GM23338 (cell line): ENCODE measurements around the gene UNKL. TPM values are rescaled to one million over a fixed set of nuclear protein-coding genes. Genes with fewer than 3 reads are reported as not detected.
A peak's percentile ranks its signal among the peaks of the same experiment; 100 is the strongest.

ENCODE experiments used
- ATAC-seq: fragments of 200-7000 bp; cut with Tn5 transposase; 3 replicates; pipeline ENCODE4 v1.9.1; 2020
- DNase-seq: peaks from one replicate; pipeline ENCODE4 v3.0.0-alpha.2; 2015; ENCODE audit warnings: low spot score
- H2AFZ ChIP-seq: fragments of 200-600 bp; sonication (generic); 2 replicates; pipeline ENCODE4 v1.8.0; 2016; ENCODE audit warnings: antibody characterized with exemption, mild to moderate bottlenecking, moderate library complexity
- H3F3A ChIP-seq: fragments of 200-600 bp; sonication (generic); replicated peaks from 2 replicates; pipeline ENCODE4 v1.8.0; 2017; ENCODE audit warnings: antibody characterized with exemption, mixed run types, low read depth
- H3K27ac ChIP-seq: fragments of 200-600 bp; sonication (generic); 2 replicates; pipeline ENCODE4 v1.6.1; 2016; ENCODE audit warnings: low read depth
- H3K27me3 ChIP-seq: fragments of 200-600 bp; sonication (generic); 2 replicates; pipeline ENCODE4 v1.8.0; 2016; ENCODE audit warnings: mild to moderate bottlenecking, mixed run types, moderate library complexity; ENCODE audit not compliant: insufficient read depth
- H3K36me3 ChIP-seq: fragments of 200-600 bp; sonication (generic); 2 replicates; pipeline ENCODE4 v1.8.0; 2016; ENCODE audit warnings: mild to moderate bottlenecking; ENCODE audit not compliant: insufficient read depth
- H3K4me1 ChIP-seq: fragments of 200-600 bp; sonication (generic); 2 replicates; pipeline ENCODE4 v1.8.0; 2016; ENCODE audit warnings: mild to moderate bottlenecking, moderate library complexity; ENCODE audit not compliant: insufficient read depth
- H3K4me2 ChIP-seq: fragments of 200-600 bp; sonication (generic); 2 replicates; pipeline ENCODE4 v1.7.1; 2017; ENCODE audit warnings: mixed run types
- H3K4me3 ChIP-seq: fragments of 200-600 bp; sonication (generic); 2 replicates; pipeline ENCODE4 v1.6.1; 2016; ENCODE audit warnings: mixed run types
- H3K79me2 ChIP-seq: fragments of 200-600 bp; sonication (generic); replicated peaks from 2 replicates; pipeline ENCODE4 v1.8.0; 2017; ENCODE audit warnings: mild to moderate bottlenecking; ENCODE audit not compliant: insufficient read depth
- H3K9me2 ChIP-seq: fragments of 200-600 bp; sonication (generic); 2 replicates; pipeline ENCODE4 v1.8.0; 2017; ENCODE audit not compliant: insufficient read depth
- H4K20me1 ChIP-seq: fragments of 200-600 bp; sonication (generic); replicated peaks from 2 replicates; pipeline ENCODE4 v1.8.0; 2017; ENCODE audit warnings: mild to moderate bottlenecking; ENCODE audit not compliant: insufficient read depth
- H3K27ac Mint-ChIP-seq: 2 replicates; pipeline ENCODE4 v1.8.0; 2020; ENCODE audit warnings: inconsistent platforms, mild to moderate bottlenecking, moderate library complexity, mixed read lengths
- H3K27me3 Mint-ChIP-seq: 3 replicates; pipeline ENCODE4 v1.8.0; 2022; ENCODE audit warnings: low read depth, mild to moderate bottlenecking, moderate library complexity, mixed read lengths, inconsistent platforms; ENCODE audit not compliant: insufficient read depth, poor library complexity
- H3K36me3 Mint-ChIP-seq: 3 replicates; pipeline ENCODE4 v1.8.0; 2021; ENCODE audit warnings: low read depth, mild to moderate bottlenecking, inconsistent platforms, moderate library complexity, mixed read lengths
- H3K4me1 Mint-ChIP-seq: 3 replicates; pipeline ENCODE4 v1.8.0; 2020; ENCODE audit warnings: mild to moderate bottlenecking, inconsistent platforms, mixed read lengths
- H3K4me3 Mint-ChIP-seq: 3 replicates; pipeline ENCODE4 v1.8.0; 2021; ENCODE audit warnings: moderate library complexity, mild to moderate bottlenecking, inconsistent platforms, mixed read lengths
- H3K9me3 Mint-ChIP-seq: 3 replicates; pipeline ENCODE4 v1.8.0; 2020; ENCODE audit warnings: moderate library complexity, mild to moderate bottlenecking, inconsistent platforms, mixed read lengths
- CREB1 ChIP-seq: fragments of 250-450 bp; sonication (Bioruptor Pico); IDR thresholded peaks from 2 replicates; pipeline ENCODE4 v1.5.0; 2020; ENCODE audit warnings: low read depth, mild to moderate bottlenecking, moderate library complexity
- EZH2phosphoT487 ChIP-seq: fragments of 200-600 bp; sonication (generic); IDR thresholded peaks from one replicate; pipeline ENCODE4 v1.8.1; 2018; ENCODE audit warnings: antibody characterized with exemption; ENCODE audit not compliant: unreplicated experiment
- JUNB ChIP-seq: IDR thresholded peaks from one replicate; pipeline ENCODE4 v1.6.1; 2016; ENCODE audit warnings: antibody characterized with exemption; ENCODE audit not compliant: unreplicated experiment
- NANOG ChIP-seq: IDR thresholded peaks from 2 replicates; pipeline ENCODE4 v1.6.1; 2016; ENCODE audit warnings: antibody characterized with exemption, borderline replicate concordance
- STAT1 ChIP-seq: IDR thresholded peaks from one replicate; pipeline ENCODE4 v1.6.1; 2016; ENCODE audit warnings: antibody characterized with exemption; ENCODE audit not compliant: unreplicated experiment
- ZNF114 ChIP-seq: fragments of 250-450 bp; sonication (Bioruptor Pico); IDR thresholded peaks from 2 replicates; pipeline ENCODE4 v1.5.0; 2020; ENCODE audit warnings: mild to moderate bottlenecking, moderate library complexity
- ZNF331 ChIP-seq: fragments of 250-450 bp; sonication (Bioruptor Pico); IDR thresholded peaks from 2 replicates; pipeline ENCODE4 v1.5.0; 2020; ENCODE audit warnings: low read depth, mild to moderate bottlenecking, moderate library complexity
- polyA plus RNA-seq: library from polyadenylated mRNA; unstranded; fragments of >200 nt; fragmentation: Nextera tagmentation; extraction: Ambion mirVana; gene quantifications from 2 replicates; pipeline ENCODE4 v1.2.1, GENCODE V29; 2016
- total RNA-seq: library from RNA; depleted of rRNA; stranded (reverse); fragments of >200 nt; shearing (Covaris generic); gene quantifications from 2 replicates; pipeline ENCODE4 v1.2.3, GENCODE V29; 2014
- TF ChIP-seq, protein P1 (sequence below), 2 experiments: fragments of 200-600 bp in 1 of 2; sonication (generic) in 1 of 2; conservative IDR thresholded peaks; 2 replicates each; pipeline versions ENCODE4 v1.5.1 to v1.6.1; 2016 to 2017; ENCODE audit warnings: antibody characterized with exemption in 2 of 2, low read depth in 2 of 2, mild to moderate bottlenecking in 2 of 2, moderate library complexity in 1 of 2
- TF ChIP-seq, protein P2 (sequence below): IDR thresholded peaks from one replicate; pipeline ENCODE4 v1.6.1; 2018; ENCODE audit warnings: antibody characterized with exemption; ENCODE audit not compliant: unreplicated experiment
- TF ChIP-seq, protein P3 (sequence below): fragments of 250-450 bp; sonication (Bioruptor Pico); IDR thresholded peaks from 2 replicates; pipeline ENCODE4 v1.5.0; 2020; ENCODE audit warnings: mild to moderate bottlenecking, moderate library complexity
- TF ChIP-seq, protein P4 (sequence below): IDR thresholded peaks from 2 replicates; pipeline ENCODE4 v1.6.1; 2016; ENCODE audit warnings: antibody characterized with exemption

The UNKL gene
- total and polyA plus RNA-seq, 2 experiments from 2014 or later: 16.7 to 28.7 TPM

DNA sequence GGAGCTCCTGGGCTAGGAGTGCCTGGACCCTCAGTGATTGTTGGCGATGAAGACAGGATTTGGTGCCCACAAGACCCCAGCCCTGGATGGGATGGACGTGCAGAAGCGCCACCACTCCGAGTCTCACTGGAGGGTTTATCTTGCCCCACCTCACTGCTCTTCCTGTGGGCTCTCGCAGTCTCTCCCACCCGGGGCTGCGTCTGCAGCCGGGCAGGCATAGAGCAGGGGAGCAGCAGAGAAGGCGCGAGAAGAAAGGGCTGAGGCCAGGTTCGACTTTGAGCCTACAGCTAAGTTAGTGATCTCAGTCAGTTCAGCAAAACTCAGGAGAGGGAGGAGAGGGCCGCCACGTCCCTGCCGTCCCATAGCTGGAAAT is 98.5 kb downstream of the UNKL start:
- 0 out of 2 replicates have a peak, but pooled peaks cover 7% of the 10 kb centered on the region for H3F3A ChIP-seq
- H3K4me3 Mint-ChIP-seq: no peak overlapping the region
- 0 out of 2 replicates have a peak overlapping the region, but pooled peaks have one; percentile 39 for H3K27ac ChIP-seq
- peaks cover 85% of the 10 kb centered on the region for H3K79me2 ChIP-seq
- no peak overlapping the region for H3K4me3 ChIP-seq
- TF ChIP-seq, protein P1, sequence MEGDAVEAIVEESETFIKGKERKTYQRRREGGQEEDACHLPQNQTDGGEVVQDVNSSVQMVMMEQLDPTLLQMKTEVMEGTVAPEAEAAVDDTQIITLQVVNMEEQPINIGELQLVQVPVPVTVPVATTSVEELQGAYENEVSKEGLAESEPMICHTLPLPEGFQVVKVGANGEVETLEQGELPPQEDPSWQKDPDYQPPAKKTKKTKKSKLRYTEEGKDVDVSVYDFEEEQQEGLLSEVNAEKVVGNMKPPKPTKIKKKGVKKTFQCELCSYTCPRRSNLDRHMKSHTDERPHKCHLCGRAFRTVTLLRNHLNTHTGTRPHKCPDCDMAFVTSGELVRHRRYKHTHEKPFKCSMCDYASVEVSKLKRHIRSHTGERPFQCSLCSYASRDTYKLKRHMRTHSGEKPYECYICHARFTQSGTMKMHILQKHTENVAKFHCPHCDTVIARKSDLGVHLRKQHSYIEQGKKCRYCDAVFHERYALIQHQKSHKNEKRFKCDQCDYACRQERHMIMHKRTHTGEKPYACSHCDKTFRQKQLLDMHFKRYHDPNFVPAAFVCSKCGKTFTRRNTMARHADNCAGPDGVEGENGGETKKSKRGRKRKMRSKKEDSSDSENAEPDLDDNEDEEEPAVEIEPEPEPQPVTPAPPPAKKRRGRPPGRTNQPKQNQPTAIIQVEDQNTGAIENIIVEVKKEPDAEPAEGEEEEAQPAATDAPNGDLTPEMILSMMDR (conservative IDR thresholded peaks at IDR 0.05; ENCODE audit: low read depth in 2 of 2): no peak
- TF ChIP-seq CREB1: no peak
- TF ChIP-seq, protein P2, sequence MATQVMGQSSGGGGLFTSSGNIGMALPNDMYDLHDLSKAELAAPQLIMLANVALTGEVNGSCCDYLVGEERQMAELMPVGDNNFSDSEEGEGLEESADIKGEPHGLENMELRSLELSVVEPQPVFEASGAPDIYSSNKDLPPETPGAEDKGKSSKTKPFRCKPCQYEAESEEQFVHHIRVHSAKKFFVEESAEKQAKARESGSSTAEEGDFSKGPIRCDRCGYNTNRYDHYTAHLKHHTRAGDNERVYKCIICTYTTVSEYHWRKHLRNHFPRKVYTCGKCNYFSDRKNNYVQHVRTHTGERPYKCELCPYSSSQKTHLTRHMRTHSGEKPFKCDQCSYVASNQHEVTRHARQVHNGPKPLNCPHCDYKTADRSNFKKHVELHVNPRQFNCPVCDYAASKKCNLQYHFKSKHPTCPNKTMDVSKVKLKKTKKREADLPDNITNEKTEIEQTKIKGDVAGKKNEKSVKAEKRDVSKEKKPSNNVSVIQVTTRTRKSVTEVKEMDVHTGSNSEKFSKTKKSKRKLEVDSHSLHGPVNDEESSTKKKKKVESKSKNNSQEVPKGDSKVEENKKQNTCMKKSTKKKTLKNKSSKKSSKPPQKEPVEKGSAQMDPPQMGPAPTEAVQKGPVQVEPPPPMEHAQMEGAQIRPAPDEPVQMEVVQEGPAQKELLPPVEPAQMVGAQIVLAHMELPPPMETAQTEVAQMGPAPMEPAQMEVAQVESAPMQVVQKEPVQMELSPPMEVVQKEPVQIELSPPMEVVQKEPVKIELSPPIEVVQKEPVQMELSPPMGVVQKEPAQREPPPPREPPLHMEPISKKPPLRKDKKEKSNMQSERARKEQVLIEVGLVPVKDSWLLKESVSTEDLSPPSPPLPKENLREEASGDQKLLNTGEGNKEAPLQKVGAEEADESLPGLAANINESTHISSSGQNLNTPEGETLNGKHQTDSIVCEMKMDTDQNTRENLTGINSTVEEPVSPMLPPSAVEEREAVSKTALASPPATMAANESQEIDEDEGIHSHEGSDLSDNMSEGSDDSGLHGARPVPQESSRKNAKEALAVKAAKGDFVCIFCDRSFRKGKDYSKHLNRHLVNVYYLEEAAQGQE: no peak
- TF ChIP-seq JUNB: no peak
- no peak for TF ChIP-seq EZH2phosphoT487
- TF ChIP-seq, protein P3, sequence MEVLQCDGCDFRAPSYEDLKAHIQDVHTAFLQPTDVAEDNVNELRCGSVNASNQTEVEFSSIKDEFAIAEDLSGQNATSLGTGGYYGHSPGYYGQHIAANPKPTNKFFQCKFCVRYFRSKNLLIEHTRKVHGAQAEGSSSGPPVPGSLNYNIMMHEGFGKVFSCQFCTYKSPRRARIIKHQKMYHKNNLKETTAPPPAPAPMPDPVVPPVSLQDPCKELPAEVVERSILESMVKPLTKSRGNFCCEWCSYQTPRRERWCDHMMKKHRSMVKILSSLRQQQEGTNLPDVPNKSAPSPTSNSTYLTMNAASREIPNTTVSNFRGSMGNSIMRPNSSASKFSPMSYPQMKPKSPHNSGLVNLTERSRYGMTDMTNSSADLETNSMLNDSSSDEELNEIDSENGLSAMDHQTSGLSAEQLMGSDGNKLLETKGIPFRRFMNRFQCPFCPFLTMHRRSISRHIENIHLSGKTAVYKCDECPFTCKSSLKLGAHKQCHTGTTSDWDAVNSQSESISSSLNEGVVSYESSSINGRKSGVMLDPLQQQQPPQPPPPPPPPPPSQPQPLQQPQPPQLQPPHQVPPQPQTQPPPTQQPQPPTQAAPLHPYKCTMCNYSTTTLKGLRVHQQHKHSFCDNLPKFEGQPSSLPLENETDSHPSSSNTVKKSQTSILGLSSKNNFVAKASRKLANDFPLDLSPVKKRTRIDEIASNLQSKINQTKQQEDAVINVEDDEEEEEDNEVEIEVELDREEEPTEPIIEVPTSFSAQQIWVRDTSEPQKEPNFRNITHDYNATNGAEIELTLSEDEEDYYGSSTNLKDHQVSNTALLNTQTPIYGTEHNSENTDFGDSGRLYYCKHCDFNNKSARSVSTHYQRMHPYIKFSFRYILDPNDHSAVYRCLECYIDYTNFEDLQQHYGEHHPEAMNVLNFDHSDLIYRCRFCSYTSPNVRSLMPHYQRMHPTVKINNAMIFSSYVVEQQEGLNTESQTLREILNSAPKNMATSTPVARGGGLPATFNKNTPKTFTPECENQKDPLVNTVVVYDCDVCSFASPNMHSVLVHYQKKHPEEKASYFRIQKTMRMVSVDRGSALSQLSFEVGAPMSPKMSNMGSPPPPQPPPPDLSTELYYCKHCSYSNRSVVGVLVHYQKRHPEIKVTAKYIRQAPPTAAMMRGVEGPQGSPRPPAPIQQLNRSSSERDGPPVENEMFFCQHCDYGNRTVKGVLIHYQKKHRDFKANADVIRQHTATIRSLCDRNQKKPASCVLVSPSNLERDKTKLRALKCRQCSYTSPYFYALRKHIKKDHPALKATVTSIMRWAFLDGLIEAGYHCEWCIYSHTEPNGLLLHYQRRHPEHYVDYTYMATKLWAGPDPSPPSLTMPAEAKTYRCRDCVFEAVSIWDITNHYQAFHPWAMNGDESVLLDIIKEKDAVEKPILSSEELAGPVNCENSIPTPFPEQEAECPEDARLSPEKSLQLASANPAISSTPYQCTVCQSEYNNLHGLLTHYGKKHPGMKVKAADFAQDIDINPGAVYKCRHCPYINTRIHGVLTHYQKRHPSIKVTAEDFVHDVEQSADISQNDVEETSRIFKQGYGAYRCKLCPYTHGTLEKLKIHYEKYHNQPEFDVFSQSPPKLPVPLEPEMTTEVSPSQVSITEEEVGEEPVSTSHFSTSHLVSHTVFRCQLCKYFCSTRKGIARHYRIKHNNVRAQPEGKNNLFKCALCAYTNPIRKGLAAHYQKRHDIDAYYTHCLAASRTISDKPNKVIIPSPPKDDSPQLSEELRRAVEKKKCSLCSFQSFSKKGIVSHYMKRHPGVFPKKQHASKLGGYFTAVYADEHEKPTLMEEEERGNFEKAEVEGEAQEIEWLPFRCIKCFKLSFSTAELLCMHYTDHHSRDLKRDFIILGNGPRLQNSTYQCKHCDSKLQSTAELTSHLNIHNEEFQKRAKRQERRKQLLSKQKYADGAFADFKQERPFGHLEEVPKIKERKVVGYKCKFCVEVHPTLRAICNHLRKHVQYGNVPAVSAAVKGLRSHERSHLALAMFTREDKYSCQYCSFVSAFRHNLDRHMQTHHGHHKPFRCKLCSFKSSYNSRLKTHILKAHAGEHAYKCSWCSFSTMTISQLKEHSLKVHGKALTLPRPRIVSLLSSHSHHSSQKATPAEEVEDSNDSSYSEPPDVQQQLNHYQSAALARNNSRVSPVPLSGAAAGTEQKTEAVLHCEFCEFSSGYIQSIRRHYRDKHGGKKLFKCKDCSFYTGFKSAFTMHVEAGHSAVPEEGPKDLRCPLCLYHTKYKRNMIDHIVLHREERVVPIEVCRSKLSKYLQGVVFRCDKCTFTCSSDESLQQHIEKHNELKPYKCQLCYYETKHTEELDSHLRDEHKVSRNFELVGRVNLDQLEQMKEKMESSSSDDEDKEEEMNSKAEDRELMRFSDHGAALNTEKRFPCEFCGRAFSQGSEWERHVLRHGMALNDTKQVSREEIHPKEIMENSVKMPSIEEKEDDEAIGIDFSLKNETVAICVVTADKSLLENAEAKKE (CRISPR knock-in tag): no peak
- TF ChIP-seq ZNF114 (CRISPR knock-in tag): no peak
- TF ChIP-seq ZNF331 (CRISPR knock-in tag): no peak
- TF ChIP-seq, protein P4, sequence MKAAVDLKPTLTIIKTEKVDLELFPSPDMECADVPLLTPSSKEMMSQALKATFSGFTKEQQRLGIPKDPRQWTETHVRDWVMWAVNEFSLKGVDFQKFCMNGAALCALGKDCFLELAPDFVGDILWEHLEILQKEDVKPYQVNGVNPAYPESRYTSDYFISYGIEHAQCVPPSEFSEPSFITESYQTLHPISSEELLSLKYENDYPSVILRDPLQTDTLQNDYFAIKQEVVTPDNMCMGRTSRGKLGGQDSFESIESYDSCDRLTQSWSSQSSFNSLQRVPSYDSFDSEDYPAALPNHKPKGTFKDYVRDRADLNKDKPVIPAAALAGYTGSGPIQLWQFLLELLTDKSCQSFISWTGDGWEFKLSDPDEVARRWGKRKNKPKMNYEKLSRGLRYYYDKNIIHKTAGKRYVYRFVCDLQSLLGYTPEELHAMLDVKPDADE: no peak
- no peak for TF ChIP-seq NANOG
- no peak for TF ChIP-seq STAT1
- peaks cover 40% of the 10 kb centered on the region for H3K36me3 ChIP-seq
- H3K4me2 ChIP-seq: no peak overlapping the region
- H3K27me3 ChIP-seq: no peaks in the 10 kb centered on the region
- peaks cover 5% of the 10 kb centered on the region; the same call in 1 of the 2 replicates for H3K4me1 ChIP-seq
- DNase-seq (no peak), ATAC-seq (no peak)
- no peaks in the 10 kb centered on the region for H3K9me3 Mint-ChIP-seq
- H3K27ac Mint-ChIP-seq: no peak overlapping the region
- H4K20me1 ChIP-seq: peaks cover 45% of the 10 kb centered on the region
- H2AFZ ChIP-seq: no peak overlapping the region
- H3K9me2 ChIP-seq: no peaks in the 10 kb centered on the region
- H3K36me3 Mint-ChIP-seq: peaks cover 74% of the 10 kb centered on the region
- peaks cover 3% of the 10 kb centered on the region; the same call in 1 of the 3 replicates for H3K4me1 Mint-ChIP-seq
- H3K27me3 Mint-ChIP-seq: peaks cover 15% of the 10 kb centered on the region
